ENCODE results near the gene PODN. TPM values are rescaled to one million over a fixed set of nuclear protein-coding genes. Genes with fewer than 3 reads are reported as not detected.
A peak's percentile ranks its signal among the peaks of the same experiment; 100 is the strongest.

The PODN gene
- total and polyA plus RNA-seq, 4 donors: 1.6 to 10.7 (median 6.5) TPM

DNA sequence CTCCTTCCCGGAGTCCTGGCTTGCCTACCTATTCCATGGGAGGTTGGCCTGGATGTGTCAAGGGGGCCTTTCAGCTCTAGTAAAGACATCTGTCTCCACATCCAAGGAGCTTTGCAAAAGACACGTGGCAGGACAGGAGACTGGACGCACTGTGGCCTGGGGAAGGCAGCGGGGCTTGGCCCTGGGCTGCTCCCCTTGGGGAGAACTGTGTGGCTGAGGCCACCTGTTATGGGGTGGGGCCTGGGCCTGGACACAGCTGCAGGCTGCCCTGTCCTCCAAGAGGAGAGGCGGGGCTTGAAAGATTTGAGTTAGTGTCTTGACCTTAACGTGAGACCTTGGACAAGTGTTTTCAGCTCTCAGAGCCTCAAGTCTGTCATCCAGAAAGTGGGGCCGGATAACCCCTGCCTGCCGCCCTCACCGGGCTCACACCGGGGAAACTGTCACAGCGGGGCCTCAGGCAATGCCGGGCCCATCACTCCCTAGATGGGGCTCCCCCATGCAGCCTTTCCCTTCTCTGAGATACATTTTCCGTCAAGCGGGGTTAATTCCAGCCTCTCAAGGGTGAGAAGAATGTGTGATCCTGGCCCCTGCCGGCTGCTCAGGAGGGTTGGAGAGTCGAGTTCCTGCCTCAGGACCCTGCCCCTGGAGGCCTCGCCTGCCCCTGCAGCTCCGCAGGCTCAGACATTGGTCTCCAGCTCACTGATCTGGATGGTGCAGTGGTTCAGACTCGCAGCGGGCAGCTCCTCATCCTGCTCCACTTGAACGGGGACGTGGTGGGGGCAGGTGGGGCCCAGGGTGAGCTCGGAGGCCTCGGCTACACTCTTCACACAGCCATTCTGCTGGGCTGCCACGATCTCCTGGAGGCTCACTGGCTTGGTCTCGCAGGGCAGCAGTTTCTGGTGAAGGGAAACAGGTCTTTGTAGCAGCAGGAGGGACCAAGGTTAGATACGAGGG is 25.6 kb downstream of the PODN start:
- Histone ChIP-seq H3K4me3 (ENCODE audit: low read depth, low read length) (no peak overlapping the region), H3K4me1 (ENCODE audit: control insufficient read depth, insufficient read depth, low read length) (peaks cover 7% of the 10 kb centered on the region), H3K27ac (ENCODE audit: low read depth, low read length) (no peak overlapping the region), H3K9me3 (ENCODE audit: control insufficient read depth, insufficient read depth, low read length) (no peaks in the 10 kb centered on the region), H3K27me3 (ENCODE audit: control insufficient read depth, insufficient read depth, low read length) (no peaks in the 10 kb centered on the region), H3K36me3 (ENCODE audit: control insufficient read depth, insufficient read depth, low read length) (peaks cover 2% of the 10 kb centered on the region)
- no peak for DNase-seq (ENCODE audit: low read depth in 4 of 6, low spot score in 6 of 6)
- WGBS (ENCODE audit: insufficient coverage): 75% methylated on average over 25 of the region's 27 CpGs

DNA sequence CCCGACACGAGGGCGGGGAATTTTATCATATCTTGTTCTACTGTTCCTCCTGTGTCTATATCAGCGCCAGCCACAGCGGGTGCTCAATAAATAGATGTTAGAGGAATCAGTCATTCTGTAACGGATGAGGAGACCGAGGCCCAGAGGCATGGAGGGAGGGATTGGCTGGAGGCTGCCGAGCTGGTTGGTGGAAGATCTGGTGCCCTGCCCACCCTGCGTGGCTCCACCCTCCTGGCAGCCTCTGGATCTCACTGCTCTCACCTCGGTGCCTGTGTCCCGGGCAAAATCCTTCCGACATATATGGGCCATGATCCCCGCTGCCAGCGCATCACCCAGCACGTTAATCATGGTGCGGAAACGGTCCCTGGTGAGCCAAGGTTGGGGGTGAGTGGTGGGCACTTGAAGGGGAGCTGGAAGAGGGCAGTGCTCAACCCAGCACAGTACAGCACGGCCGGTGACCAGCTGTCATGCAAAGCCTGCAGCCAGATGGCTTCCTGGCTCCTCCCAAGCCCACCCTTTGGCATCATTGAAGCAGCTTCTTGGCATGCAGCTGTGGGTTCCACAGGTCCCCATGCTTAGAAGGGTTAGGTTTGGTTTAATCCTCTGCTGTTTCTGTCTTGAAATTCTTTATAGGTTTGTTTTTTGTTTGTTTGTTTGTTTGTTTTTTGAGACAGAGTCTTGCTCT is 26.7 kb downstream of the PODN start:
- Histone ChIP-seq H3K27me3 (ENCODE audit: control insufficient read depth, insufficient read depth, low read length) (no peaks in the 10 kb centered on the region), H3K9me3 (ENCODE audit: control insufficient read depth, insufficient read depth, low read length) (no peaks in the 10 kb centered on the region), H3K27ac (ENCODE audit: low read depth, low read length) (no peak overlapping the region), H3K4me1 (ENCODE audit: control insufficient read depth, insufficient read depth, low read length) (peaks cover 7% of the 10 kb centered on the region), H3K4me3 (ENCODE audit: low read depth, low read length) (no peak overlapping the region), H3K36me3 (ENCODE audit: control insufficient read depth, insufficient read depth, low read length) (peaks cover 2% of the 10 kb centered on the region)
- peak in 2 of 6 donors; percentile 18 to 38 for DNase-seq (ENCODE audit: low read depth in 4 of 6, low spot score in 6 of 6)
- 75% methylated on average over 16 of the region's 19 CpGs for WGBS (ENCODE audit: insufficient coverage)

DNA sequence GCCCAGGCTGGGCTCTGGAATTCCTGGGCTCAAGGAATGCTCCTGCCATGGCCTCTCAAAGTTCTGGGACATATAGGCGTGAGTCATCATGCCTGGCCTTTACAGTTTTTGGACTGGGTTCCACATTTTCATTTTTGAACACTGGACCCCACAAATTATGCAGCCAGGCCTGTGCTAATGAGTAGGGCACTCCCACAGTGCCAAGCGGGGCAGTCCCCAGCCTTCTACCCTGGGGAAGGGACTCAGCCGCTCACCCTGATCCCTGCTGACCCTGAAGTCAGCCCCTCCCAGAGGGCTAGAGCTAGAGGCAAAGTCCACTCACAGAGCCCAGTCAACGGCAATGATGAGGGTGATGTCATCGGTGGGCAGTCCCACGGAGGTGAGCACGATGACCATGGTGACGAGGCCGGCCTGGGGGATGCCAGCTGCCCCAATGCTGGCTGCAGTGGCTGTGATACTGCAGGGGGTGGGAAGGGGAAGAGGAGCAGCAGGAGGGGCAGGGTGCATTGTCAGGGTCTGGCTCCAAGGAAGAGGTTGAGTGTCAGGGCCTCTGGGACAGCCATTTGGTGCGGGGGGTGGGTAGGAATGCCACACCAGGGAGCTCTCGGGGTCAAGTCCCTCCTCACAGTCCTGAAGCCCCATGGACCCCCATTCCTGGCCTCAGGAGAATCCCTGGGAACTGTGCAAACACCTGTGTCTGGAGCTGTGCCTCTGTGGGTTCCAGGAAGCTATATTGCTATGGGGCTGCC is 27.6 kb downstream of the PODN start:
- no peak overlapping the region for H3K27ac ChIP-seq (ENCODE audit: low read depth, low read length)
- H3K4me1 ChIP-seq (ENCODE audit: control insufficient read depth, insufficient read depth, low read length): peaks cover 7% of the 10 kb centered on the region
- no peak overlapping the region for H3K4me3 ChIP-seq (ENCODE audit: low read depth, low read length)
- peaks cover 2% of the 10 kb centered on the region for H3K36me3 ChIP-seq (ENCODE audit: control insufficient read depth, insufficient read depth, low read length)
- WGBS (ENCODE audit: insufficient coverage): 81% methylated on average over 10 of the region's 11 CpGs
- DNase-seq (ENCODE audit: low read depth in 4 of 6, low spot score in 6 of 6): no peak
- no peaks in the 10 kb centered on the region for H3K9me3 ChIP-seq (ENCODE audit: control insufficient read depth, insufficient read depth, low read length)
- no peaks in the 10 kb centered on the region for H3K27me3 ChIP-seq (ENCODE audit: control insufficient read depth, insufficient read depth, low read length)

DNA sequence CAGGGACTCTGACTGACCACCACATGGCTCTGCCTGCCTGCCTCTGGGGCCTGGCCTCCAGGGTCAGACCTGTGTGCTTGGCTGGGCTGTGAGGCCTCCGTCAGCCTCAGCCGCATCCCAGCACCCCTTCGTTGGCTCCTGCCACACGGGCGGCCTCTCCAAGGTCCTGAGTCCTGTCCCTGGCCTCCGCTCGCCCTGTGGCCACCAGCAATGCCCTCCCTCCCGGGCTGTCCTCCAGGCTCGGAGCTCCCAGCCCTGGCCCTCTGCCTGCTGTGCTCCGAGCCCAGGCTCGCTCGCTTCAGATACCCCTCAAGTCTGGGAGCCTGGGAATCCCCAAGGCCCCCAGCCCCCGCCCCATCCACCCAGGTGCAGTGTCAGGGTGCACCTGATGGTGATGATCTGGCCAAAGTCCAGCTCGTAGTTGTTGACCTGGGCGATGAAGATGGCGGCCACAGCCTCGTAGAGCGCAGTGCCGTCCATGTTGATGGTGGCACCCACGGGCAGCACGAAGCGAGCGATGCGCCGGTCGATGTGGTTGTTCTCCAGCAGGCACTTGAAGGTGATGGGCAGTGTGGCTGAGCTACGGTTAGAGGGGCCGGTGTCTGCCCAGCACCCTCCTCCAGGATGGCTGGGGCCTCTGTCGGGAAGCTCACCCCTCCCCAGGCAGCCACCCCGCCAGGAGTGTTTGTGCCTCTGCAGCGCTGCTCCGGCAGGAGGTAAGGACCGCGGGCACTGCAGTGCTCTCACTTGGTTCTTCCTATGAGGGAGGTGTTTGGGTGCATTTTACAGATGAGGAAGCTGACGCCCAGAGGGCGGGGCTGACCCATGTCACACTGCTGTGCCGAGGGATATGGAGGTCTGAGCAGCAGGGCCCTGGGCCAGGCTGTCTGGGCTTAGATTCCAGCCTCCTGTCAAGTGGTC is 28.5 kb downstream of the PODN start:
- Histone ChIP-seq H3K4me3 (ENCODE audit: low read depth, low read length) (no peak overlapping the region), H3K9me3 (ENCODE audit: control insufficient read depth, insufficient read depth, low read length) (no peaks in the 10 kb centered on the region), H3K27ac (ENCODE audit: low read depth, low read length) (no peak overlapping the region), H3K27me3 (ENCODE audit: control insufficient read depth, insufficient read depth, low read length) (no peaks in the 10 kb centered on the region), H3K36me3 (ENCODE audit: control insufficient read depth, insufficient read depth, low read length) (peaks cover under 1% of the 10 kb centered on the region), H3K4me1 (ENCODE audit: control insufficient read depth, insufficient read depth, low read length) (peaks cover 7% of the 10 kb centered on the region)
- 85% methylated on average over 36 of the region's 37 CpGs for WGBS (ENCODE audit: insufficient coverage)
- no peak for DNase-seq (ENCODE audit: low read depth in 4 of 6, low spot score in 6 of 6)

DNA sequence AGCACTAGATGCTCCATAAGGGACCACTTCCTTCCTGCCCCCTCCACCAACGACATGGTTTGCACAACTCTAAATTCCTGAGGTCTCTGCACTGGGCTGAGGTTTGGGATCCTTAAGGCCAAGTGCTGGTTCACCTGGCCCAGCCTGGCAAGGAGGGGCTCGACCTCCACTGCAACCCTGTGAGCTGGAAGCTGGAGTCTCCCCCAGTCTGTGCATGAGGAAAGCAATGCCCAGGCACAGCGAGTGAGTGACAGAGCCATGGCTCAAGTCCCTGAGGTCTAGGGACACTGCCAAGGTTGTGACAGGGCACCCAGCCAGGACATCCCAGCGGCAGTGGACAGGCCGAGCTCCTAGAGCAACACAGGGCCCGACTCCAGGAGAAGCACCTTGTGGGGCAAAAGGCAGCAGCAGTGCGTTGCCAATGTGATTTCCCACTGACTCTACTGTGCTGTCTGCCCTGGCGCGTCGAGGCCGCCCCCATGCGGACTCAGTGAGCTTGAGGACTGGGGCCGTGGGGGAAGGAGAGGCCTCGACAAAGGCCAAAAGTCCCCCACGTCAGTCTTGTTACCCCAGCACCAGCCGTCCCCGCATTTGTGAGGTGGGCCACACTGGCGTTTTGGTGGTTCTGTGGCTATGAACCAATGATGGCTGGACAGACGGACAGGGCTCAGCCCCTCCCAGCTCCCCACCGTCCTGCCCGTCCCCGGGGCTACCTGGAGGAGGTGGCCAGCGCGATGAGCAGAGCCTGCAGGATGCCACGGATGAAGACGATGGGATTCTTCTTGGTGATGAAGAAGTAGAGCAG is 30.0 kb downstream of the PODN start:
- peaks cover 3% of the 10 kb centered on the region for H3K4me1 ChIP-seq (ENCODE audit: control insufficient read depth, insufficient read depth, low read length)
- H3K4me3 ChIP-seq (ENCODE audit: low read depth, low read length): no peak overlapping the region
- H3K36me3 ChIP-seq (ENCODE audit: control insufficient read depth, insufficient read depth, low read length): no peaks in the 10 kb centered on the region
- 88% methylated on average over 26 of the region's 26 CpGs for WGBS (ENCODE audit: insufficient coverage)
- no peak overlapping the region for H3K27ac ChIP-seq (ENCODE audit: low read depth, low read length)
- DNase-seq (ENCODE audit: low read depth in 4 of 6, low spot score in 6 of 6): peak in 1 of 6 donors; percentile 17
- H3K27me3 ChIP-seq (ENCODE audit: control insufficient read depth, insufficient read depth, low read length): no peaks in the 10 kb centered on the region
- H3K9me3 ChIP-seq (ENCODE audit: control insufficient read depth, insufficient read depth, low read length): no peaks in the 10 kb centered on the region

DNA sequence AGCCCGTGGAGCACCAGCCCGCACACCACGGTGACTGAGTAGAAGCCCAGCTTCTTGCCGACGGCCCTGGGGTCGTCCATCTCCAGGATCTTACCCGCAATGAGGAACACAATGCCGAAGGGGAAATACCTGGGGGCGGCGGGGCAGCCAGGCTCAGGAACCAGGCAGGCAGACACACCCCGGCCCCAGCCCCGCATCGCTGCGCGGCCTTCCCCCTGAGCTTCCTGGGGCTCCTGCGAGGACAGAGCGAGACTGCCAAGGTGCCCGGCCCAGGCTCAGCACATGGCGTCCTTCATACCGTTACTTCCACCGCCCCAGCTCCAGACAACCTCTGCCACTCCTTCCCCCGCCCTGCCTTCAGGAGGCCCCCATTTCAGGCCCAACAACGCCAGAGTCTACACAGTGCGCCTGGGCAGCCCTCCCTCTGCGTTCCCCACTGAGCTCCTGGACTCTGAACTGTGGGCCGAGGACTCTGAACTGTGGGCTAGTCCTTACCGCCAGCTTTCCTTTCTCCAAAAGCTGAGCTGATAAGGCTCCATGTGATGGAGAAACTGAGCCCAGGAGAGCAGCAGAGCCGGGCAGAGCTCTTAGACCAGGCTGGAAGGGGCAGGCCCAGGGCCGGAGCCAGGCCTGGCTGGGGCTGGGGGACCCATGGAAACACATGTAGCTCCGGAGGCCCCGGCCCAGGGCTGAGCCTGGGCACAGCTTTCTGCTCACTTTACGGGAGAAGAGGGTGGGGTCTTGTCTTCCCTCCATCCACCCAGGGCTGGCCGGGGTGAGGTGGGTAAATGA is 30.8 kb downstream of the PODN start:
- Histone ChIP-seq H3K9me3 (ENCODE audit: control insufficient read depth, insufficient read depth, low read length) (no peaks in the 10 kb centered on the region), H3K27me3 (ENCODE audit: control insufficient read depth, insufficient read depth, low read length) (no peaks in the 10 kb centered on the region), H3K4me1 (ENCODE audit: control insufficient read depth, insufficient read depth, low read length) (peaks cover 3% of the 10 kb centered on the region), H3K36me3 (ENCODE audit: control insufficient read depth, insufficient read depth, low read length) (no peaks in the 10 kb centered on the region), H3K4me3 (ENCODE audit: low read depth, low read length) (no peak overlapping the region), H3K27ac (ENCODE audit: low read depth, low read length) (no peak overlapping the region)
- WGBS (ENCODE audit: insufficient coverage): 89% methylated on average over 29 of the region's 33 CpGs
- no peak for DNase-seq (ENCODE audit: low read depth in 4 of 6, low spot score in 6 of 6)

DNA sequence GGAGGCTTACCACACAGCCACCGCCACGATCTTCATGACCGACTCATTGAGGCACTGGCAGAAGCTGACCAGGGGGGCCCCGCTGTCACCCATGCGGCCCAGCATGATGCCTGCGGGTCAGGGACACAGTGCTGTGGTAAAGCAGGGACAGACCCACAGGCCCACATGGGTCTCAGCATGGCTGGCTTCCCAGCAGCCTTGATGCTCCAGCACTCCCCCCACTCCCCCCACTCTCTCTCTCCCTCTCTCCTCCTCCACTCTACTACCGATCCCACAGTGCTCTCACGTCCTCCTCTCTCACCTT is 31.4 kb downstream of the PODN start:
- Histone ChIP-seq H3K27ac (ENCODE audit: low read depth, low read length) (no peak overlapping the region), H3K27me3 (ENCODE audit: control insufficient read depth, insufficient read depth, low read length) (no peaks in the 10 kb centered on the region), H3K9me3 (ENCODE audit: control insufficient read depth, insufficient read depth, low read length) (no peaks in the 10 kb centered on the region), H3K36me3 (ENCODE audit: control insufficient read depth, insufficient read depth, low read length) (no peaks in the 10 kb centered on the region), H3K4me3 (ENCODE audit: low read depth, low read length) (no peak overlapping the region), H3K4me1 (ENCODE audit: control insufficient read depth, insufficient read depth, low read length) (peaks cover 3% of the 10 kb centered on the region)
- DNase-seq (ENCODE audit: low read depth in 4 of 6, low spot score in 6 of 6): no peak
- 83% methylated on average over 8 of the region's 8 CpGs for WGBS (ENCODE audit: insufficient coverage)
